ENCODE results near the gene CISTR. TPM values are rescaled to one million over a fixed set of nuclear protein-coding genes. Genes with fewer than 3 reads are reported as not detected.

The CISTR gene
- total RNA-seq, 1 donor from 2014 or later = 1.7 TPM

GRCh38 chr12:53698948-53699677 lies 52.7 kb downstream of the CISTR start:
- no peak for ATAC-seq
- intact Hi-C loops (cut with DNase I) = no loop called here
- no peak for DNase-seq (ENCODE audit: missing footprints)

DNA sequence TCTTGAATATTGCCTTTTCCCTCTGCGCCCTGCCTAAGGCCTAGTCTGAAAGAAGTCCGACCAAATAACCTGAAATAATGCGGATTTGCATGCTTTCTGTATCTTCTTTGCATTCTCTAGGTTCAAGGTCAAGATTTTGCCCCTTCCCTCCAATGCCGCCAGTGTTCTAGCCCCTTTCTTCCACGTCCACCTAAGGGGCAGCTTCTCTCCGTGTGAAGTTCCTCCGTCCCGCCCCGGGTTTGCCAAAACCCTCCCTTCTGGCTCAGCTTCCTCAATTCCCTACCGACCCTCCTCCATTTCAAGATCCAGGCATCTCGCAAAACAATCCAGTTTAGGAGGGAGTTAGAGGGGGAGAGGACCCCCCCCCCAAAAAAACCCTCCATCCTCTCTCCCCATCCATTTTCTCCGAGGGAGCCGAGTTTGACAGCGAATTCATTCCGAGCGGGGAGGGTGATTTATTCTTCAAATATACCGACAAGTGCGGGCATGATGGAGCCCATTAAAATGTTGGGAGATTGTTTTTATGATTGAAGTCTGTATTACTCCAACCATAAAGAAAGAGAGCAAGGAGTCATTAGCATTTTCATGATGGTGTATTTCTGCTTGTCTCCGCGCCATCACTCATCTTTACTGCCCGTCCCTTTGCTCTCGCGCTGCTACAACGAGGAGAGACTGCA lies 55.0 kb downstream of the CISTR start:
- ATAC-seq (no peak), DNase-seq (ENCODE audit: missing footprints) (no peak)
- intact Hi-C loops (cut with DNase I) = no loop called here

Other genes with a start within 250 kb of the CISTR start
- not detected for gene NPFF, start 244.5 kb downstream of the CISTR start, total RNA-seq
- 39.8 TPM for gene ATF7, start 125.6 kb downstream of the CISTR start, total RNA-seq
- 600 TPM for gene ATP5MC2, start 75.9 kb downstream of the CISTR start, total RNA-seq
- gene CALCOCO1, start 24.5 kb downstream of the CISTR start, total RNA-seq = 186 TPM
- gene HOXC13, start 186.9 kb upstream of the CISTR start, total RNA-seq = not detected
- not detected for gene HOXC12, start 202.9 kb upstream of the CISTR start, total RNA-seq
- not detected for gene HOXC11, start 221.1 kb upstream of the CISTR start, total RNA-seq
- gene HOTAIR, start 223.0 kb upstream of the CISTR start, total RNA-seq = not detected
- not detected for gene HOXC10, start 233.2 kb upstream of the CISTR start, total RNA-seq
- gene HOXC9, start 248.2 kb upstream of the CISTR start, total RNA-seq = not detected

Measured in Right ventricle myocardium inferior (tissue), 1 donor.